Panc1 (cell line): ENCODE measurements around the gene KCNJ11.

ENCODE experiments used
- CTCF ChIP-seq: fragments of 450-650 bp; IDR thresholded peaks from 2 replicates; pipeline ENCODE4 v1.5.1; 2017; ENCODE audit warnings: mild to moderate bottlenecking
- TCF7L2 ChIP-seq: IDR thresholded peaks from 2 replicates; pipeline ENCODE4 v1.6.1; 2011; ENCODE audit warnings: mild to moderate bottlenecking, low read depth, low read length, inconsistent platforms

GRCh38 chr11:17389211-17389956 lies 925 bp upstream of the KCNJ11 start:
- TF ChIP-seq CTCF = peak; percentile 93
- TF ChIP-seq TCF7L2 = no peak
